PC-3 (cell line): ENCODE results near the gene FBXL13.

Experiments
- EZH2 ChIP-seq: fragments of 300-600 bp; sonication (generic); IDR thresholded peaks from one replicate; pipeline ENCODE4 v1.6.1; 2017; ENCODE audit warnings: antibody characterized with exemption, mild to moderate bottlenecking, low read length; ENCODE audit not compliant: unreplicated experiment
- EZH2phosphoT487 ChIP-seq: fragments of 300-600 bp; sonication (generic); IDR thresholded peaks from 2 replicates; pipeline ENCODE4 v1.6.1; 2018; ENCODE audit warnings: mild to moderate bottlenecking, antibody characterized with exemption, low read length, borderline replicate concordance
- TF ChIP-seq, protein P1 (sequence below): fragments of 300-600 bp; sonication (generic); conservative IDR thresholded peaks from 2 replicates; pipeline ENCODE4 v1.5.1; 2017; ENCODE audit warnings: antibody characterized with exemption, low read depth, mild to moderate bottlenecking, low read length

DNA sequence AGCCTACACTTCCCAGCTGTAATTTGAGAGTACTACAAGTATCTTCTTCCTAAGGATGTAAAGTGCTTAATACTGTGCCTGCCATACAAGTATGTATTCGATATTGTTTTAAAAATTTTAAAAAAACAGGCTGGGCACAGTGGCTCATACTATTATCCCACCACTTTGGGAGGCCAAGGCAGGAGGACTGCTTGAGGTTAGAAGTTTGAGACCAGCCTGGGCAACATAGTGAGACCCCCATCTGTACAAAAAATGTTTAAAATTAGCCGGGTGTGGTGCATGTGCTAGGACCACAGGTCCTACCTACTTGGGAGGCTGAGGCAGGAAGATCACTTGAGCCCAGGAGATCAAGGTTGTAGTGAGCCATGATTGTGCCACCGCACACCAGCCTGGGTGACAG lies 8.6 kb upstream of the FBXL13 start:
- TF ChIP-seq, protein P1, sequence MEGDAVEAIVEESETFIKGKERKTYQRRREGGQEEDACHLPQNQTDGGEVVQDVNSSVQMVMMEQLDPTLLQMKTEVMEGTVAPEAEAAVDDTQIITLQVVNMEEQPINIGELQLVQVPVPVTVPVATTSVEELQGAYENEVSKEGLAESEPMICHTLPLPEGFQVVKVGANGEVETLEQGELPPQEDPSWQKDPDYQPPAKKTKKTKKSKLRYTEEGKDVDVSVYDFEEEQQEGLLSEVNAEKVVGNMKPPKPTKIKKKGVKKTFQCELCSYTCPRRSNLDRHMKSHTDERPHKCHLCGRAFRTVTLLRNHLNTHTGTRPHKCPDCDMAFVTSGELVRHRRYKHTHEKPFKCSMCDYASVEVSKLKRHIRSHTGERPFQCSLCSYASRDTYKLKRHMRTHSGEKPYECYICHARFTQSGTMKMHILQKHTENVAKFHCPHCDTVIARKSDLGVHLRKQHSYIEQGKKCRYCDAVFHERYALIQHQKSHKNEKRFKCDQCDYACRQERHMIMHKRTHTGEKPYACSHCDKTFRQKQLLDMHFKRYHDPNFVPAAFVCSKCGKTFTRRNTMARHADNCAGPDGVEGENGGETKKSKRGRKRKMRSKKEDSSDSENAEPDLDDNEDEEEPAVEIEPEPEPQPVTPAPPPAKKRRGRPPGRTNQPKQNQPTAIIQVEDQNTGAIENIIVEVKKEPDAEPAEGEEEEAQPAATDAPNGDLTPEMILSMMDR: no peak
- TF ChIP-seq EZH2phosphoT487 (no peak), EZH2 (no peak)
